TTC549 (cell line): ENCODE results near the gene FOLR2.

Experiments
- FAIRE-seq: peaks from 2 replicates; lab custom pipeline; 2012; peaks lifted over from hg19 to GRCh38; lab: Jason Lieb, UNC

FOLR2 gene

GRCh38 chr11:72230764-72231365 lies 14.3 kb downstream of the FOLR2 start:
- no peak for FAIRE-seq

- no peak for FAIRE-seq
These were observed 15.0 kb downstream of the FOLR2 start for GRCh38 chr11:72231396-72232259.

GRCh38 chr11:72232260-72233055 lies 15.9 kb downstream of the FOLR2 start:
- FAIRE-seq = no peak

GRCh38 chr11:72233056-72233772 lies 16.6 kb downstream of the FOLR2 start:
- no peak for FAIRE-seq

- no peak for FAIRE-seq
These were observed 17.3 kb downstream of the FOLR2 start for GRCh38 chr11:72233773-72234513.

GRCh38 chr11:72234514-72234830 lies 17.9 kb downstream of the FOLR2 start:
- FAIRE-seq = no peak

GRCh38 chr11:72234920-72235319 lies 18.3 kb downstream of the FOLR2 start:
- FAIRE-seq = no peak

- FAIRE-seq = no peak
These were observed 18.9 kb downstream of the FOLR2 start for GRCh38 chr11:72235351-72236057.

- FAIRE-seq = no peak
These were observed 19.6 kb downstream of the FOLR2 start for GRCh38 chr11:72236083-72236697.

- no peak for FAIRE-seq
These were observed 20.1 kb downstream of the FOLR2 start for GRCh38 chr11:72236774-72237111.

GRCh38 chr11:72237112-72237931 lies 20.7 kb downstream of the FOLR2 start:
- no peak for FAIRE-seq

GRCh38 chr11:72238040-72238450 lies 21.5 kb downstream of the FOLR2 start:
- FAIRE-seq = no peak

GRCh38 chr11:72238492-72239312 lies 22.1 kb downstream of the FOLR2 start:
- no peak for FAIRE-seq

- FAIRE-seq = no peak
These were observed 22.8 kb downstream of the FOLR2 start for GRCh38 chr11:72239313-72239848.

- FAIRE-seq = no peak
These were observed 23.4 kb downstream of the FOLR2 start for GRCh38 chr11:72239849-72240460.

- FAIRE-seq = no peak
These were observed 24.1 kb downstream of the FOLR2 start for GRCh38 chr11:72240461-72241290.

- FAIRE-seq = no peak
These were observed 24.7 kb downstream of the FOLR2 start for GRCh38 chr11:72241291-72241781.
